GM12878 (cell line): Measurements from ENCODE around the gene CTNNBL1.

Experiments
- BMI1 ChIP-seq: fragments of 450-650 bp; IDR thresholded peaks from 2 replicates; pipeline ENCODE4 v1.6.1; 2016; ENCODE audit warnings: mild to moderate bottlenecking, moderate library complexity, borderline replicate concordance
- CEBPB ChIP-seq, 2 experiments: fragments of 150-350 bp in 1 of 2; IDR thresholded peaks; 2 replicates each; pipeline ENCODE4 v1.6.1; 2012 to 2014; ENCODE audit warnings: low read depth in 2 of 2, low read length in 2 of 2, borderline replicate concordance in 1 of 2, inconsistent platforms in 1 of 2
- EZH2 ChIP-seq: IDR thresholded peaks from 2 replicates; pipeline ENCODE4 v1.6.1; 2012; ENCODE audit warnings: low read depth, mild to moderate bottlenecking, control low read depth, inconsistent platforms, low read length, borderline replicate concordance; ENCODE audit not compliant: control insufficient read depth
- IKZF2 ChIP-seq, 2 experiments: fragments of 450-650 bp; IDR thresholded peaks; 2 replicates each; pipeline ENCODE4 v1.6.1; 2017; ENCODE audit warnings: mild to moderate bottlenecking in 2 of 2, moderate library complexity in 2 of 2
- JUNB ChIP-seq: IDR thresholded peaks from 2 replicates; pipeline ENCODE4 v1.6.1; 2016; ENCODE audit warnings: antibody characterized with exemption, mild to moderate bottlenecking
- MEF2B ChIP-seq: fragments of 450-650 bp; IDR thresholded peaks from 2 replicates; pipeline ENCODE4 v1.6.1; 2018; ENCODE audit warnings: mild to moderate bottlenecking, moderate library complexity; ENCODE audit not compliant: partially characterized antibody, poor library complexity, severe bottlenecking
- SMC3 ChIP-seq: IDR thresholded peaks from 2 replicates; pipeline ENCODE4 v1.6.1; 2011; ENCODE audit warnings: low read length, improper control_type of control experiment, borderline replicate concordance
- TAF1 ChIP-seq: IDR thresholded peaks from 2 replicates; pipeline ENCODE4 v1.6.1; 2011; ENCODE audit warnings: mild to moderate bottlenecking, low read depth, low read length, borderline replicate concordance
- TF ChIP-seq, protein P1 (sequence below), 3 experiments: IDR thresholded peaks in 2 of 3; conservative IDR thresholded peaks in 1 of 3; 2 replicates each; pipeline ENCODE4 v1.5.1; 2011; ENCODE audit warnings: low read depth in 3 of 3, low read length in 3 of 3, mild to moderate bottlenecking in 3 of 3, control low read depth in 2 of 3, moderate library complexity in 2 of 3, inconsistent platforms in 1 of 3, mixed read lengths in 1 of 3; ENCODE audit not compliant: control insufficient read depth in 2 of 3, insufficient read depth in 1 of 3; ENCODE audit errors: extremely low read depth in 1 of 3
- TF ChIP-seq, protein P2 (sequence below): IDR thresholded peaks from 2 replicates; pipeline ENCODE4 v1.6.1; 2012; ENCODE audit warnings: low read depth, low read length, improper control_type of control experiment
- TF ChIP-seq, protein P3 (sequence below): IDR thresholded peaks from 2 replicates; pipeline ENCODE4 v1.6.1; 2012; ENCODE audit warnings: mild to moderate bottlenecking, low read depth, low read length
- TF ChIP-seq, protein P4 (sequence below): IDR thresholded peaks from 2 replicates; pipeline ENCODE4 v1.6.1; 2011; ENCODE audit warnings: low read depth, mild to moderate bottlenecking, low read length, moderate library complexity, borderline replicate concordance; ENCODE audit errors: extremely low read depth

DNA sequence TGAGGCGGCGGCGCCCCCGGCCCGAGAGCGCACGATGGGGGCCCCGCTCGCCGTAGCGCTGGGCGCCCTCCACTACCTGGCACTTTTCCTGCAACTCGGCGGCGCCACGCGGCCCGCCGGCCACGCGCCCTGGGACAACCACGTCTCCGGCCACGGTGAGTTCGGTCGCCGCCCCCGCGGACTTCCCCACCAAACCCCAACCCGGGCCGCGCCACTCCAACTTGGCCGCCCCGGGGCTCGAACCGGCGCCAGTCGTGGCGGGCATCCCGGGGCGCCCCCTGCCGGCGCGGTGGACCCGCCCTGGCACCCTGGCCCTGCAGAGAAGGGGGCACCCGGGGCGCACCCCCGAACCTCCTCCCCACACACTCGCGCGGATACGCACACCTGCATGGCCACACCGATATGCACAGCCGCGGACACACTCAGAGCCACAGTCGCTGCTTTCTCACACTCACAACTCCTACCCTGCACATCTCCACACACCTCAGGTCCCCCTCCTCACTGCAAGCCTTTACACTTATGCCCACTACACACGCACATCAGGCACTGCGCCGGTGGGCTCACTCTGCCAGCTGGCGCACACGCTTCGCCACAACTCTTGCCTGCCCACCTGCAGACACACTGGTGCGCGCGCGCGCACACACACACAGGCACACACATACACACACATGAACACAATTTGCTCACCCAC lies 209.6 kb downstream of the CTNNBL1 start:
- TF ChIP-seq, protein P1, sequence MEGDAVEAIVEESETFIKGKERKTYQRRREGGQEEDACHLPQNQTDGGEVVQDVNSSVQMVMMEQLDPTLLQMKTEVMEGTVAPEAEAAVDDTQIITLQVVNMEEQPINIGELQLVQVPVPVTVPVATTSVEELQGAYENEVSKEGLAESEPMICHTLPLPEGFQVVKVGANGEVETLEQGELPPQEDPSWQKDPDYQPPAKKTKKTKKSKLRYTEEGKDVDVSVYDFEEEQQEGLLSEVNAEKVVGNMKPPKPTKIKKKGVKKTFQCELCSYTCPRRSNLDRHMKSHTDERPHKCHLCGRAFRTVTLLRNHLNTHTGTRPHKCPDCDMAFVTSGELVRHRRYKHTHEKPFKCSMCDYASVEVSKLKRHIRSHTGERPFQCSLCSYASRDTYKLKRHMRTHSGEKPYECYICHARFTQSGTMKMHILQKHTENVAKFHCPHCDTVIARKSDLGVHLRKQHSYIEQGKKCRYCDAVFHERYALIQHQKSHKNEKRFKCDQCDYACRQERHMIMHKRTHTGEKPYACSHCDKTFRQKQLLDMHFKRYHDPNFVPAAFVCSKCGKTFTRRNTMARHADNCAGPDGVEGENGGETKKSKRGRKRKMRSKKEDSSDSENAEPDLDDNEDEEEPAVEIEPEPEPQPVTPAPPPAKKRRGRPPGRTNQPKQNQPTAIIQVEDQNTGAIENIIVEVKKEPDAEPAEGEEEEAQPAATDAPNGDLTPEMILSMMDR (IDR thresholded peaks at IDR 0.05 in 2 of 3, conservative IDR thresholded peaks at IDR 0.05 in 1 of 3; ENCODE audit: control insufficient read depth in 2 of 3, extremely low read depth in 1 of 3, insufficient read depth in 1 of 3, low read depth in 3 of 3, low read length in 3 of 3) = peak; percentile 11 to 33 (median 16); a peak in 2 of 6 replicates
- TF ChIP-seq SMC3 = no peak
- no peak for TF ChIP-seq EZH2
- TF ChIP-seq IKZF2 (IDR thresholded peaks at IDR 0.05) = no peak
- no peak for TF ChIP-seq TAF1
- TF ChIP-seq, protein P2, sequence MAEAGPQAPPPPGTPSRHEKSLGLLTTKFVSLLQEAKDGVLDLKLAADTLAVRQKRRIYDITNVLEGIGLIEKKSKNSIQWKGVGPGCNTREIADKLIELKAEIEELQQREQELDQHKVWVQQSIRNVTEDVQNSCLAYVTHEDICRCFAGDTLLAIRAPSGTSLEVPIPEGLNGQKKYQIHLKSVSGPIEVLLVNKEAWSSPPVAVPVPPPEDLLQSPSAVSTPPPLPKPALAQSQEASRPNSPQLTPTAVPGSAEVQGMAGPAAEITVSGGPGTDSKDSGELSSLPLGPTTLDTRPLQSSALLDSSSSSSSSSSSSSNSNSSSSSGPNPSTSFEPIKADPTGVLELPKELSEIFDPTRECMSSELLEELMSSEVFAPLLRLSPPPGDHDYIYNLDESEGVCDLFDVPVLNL = no peak
- no peak for TF ChIP-seq CEBPB (IDR thresholded peaks at IDR 0.05; ENCODE audit: borderline replicate concordance in 1 of 2, low read depth in 2 of 2, low read length in 2 of 2)
- no peak for TF ChIP-seq JUNB
- TF ChIP-seq, protein P3, sequence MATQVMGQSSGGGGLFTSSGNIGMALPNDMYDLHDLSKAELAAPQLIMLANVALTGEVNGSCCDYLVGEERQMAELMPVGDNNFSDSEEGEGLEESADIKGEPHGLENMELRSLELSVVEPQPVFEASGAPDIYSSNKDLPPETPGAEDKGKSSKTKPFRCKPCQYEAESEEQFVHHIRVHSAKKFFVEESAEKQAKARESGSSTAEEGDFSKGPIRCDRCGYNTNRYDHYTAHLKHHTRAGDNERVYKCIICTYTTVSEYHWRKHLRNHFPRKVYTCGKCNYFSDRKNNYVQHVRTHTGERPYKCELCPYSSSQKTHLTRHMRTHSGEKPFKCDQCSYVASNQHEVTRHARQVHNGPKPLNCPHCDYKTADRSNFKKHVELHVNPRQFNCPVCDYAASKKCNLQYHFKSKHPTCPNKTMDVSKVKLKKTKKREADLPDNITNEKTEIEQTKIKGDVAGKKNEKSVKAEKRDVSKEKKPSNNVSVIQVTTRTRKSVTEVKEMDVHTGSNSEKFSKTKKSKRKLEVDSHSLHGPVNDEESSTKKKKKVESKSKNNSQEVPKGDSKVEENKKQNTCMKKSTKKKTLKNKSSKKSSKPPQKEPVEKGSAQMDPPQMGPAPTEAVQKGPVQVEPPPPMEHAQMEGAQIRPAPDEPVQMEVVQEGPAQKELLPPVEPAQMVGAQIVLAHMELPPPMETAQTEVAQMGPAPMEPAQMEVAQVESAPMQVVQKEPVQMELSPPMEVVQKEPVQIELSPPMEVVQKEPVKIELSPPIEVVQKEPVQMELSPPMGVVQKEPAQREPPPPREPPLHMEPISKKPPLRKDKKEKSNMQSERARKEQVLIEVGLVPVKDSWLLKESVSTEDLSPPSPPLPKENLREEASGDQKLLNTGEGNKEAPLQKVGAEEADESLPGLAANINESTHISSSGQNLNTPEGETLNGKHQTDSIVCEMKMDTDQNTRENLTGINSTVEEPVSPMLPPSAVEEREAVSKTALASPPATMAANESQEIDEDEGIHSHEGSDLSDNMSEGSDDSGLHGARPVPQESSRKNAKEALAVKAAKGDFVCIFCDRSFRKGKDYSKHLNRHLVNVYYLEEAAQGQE = no peak
- no peak for TF ChIP-seq MEF2B
- TF ChIP-seq BMI1 = no peak
- TF ChIP-seq, protein P4, sequence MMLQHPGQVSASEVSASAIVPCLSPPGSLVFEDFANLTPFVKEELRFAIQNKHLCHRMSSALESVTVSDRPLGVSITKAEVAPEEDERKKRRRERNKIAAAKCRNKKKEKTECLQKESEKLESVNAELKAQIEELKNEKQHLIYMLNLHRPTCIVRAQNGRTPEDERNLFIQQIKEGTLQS = no peak
